Kidney (tissue), 14 donors: ENCODE results near the gene SPINT1. TPM values are rescaled to one million over a fixed set of nuclear protein-coding genes. Genes with fewer than 3 reads are reported as not detected.

Experiments used
- DNase-seq, 5 donors: peaks; one replicate each; pipeline ENCODE4 v3.0.0-alpha.2; 2013 to 2020
- FAIRE-seq: peaks from 2 replicates; lab custom pipeline; 2012; peaks lifted over from hg19 to GRCh38; lab: Jason Lieb, UNC
- H3K27ac ChIP-seq, 2 donors: one replicate each; pipeline ENCODE4 v1.7.0; 2013; ENCODE audit warnings: low read depth in 2 of 2, low read length in 2 of 2, inconsistent platforms in 1 of 2
- H3K27me3 ChIP-seq: one replicate; pipeline ENCODE4 v1.7.1; 2013; ENCODE audit warnings: low read length, inconsistent platforms; ENCODE audit not compliant: control insufficient read depth, insufficient read depth
- H3K36me3 ChIP-seq, 3 donors: one replicate each; pipeline versions ENCODE4 v1.7.0 to v1.7.1; 2013; ENCODE audit warnings: low read length in 3 of 3, control low read depth in 1 of 3, inconsistent platforms in 1 of 3; ENCODE audit not compliant: insufficient read depth in 3 of 3, control insufficient read depth in 2 of 3
- H3K4me1 ChIP-seq, 3 donors: one replicate each; pipeline versions ENCODE4 v1.7.0 to v1.7.1; 2013; ENCODE audit warnings: low read length in 3 of 3, inconsistent platforms in 1 of 3, low read depth in 1 of 3; ENCODE audit not compliant: control insufficient read depth in 2 of 3, insufficient read depth in 2 of 3
- H3K4me3 ChIP-seq, 3 donors: one replicate each; pipeline versions ENCODE4 v1.7.0 to v1.8.1; 2013; ENCODE audit warnings: low read length in 3 of 3, control low read depth in 1 of 3, inconsistent platforms in 1 of 3
- H3K9ac ChIP-seq, 3 donors: one replicate each; pipeline versions ENCODE4 v1.7.0 to v1.7.1; 2013; ENCODE audit warnings: low read length in 3 of 3, control low read depth in 1 of 3, inconsistent platforms in 1 of 3
- H3K9me3 ChIP-seq, 3 donors: one replicate each; pipeline versions ENCODE4 v1.7.0 to v1.7.1; 2013; ENCODE audit warnings: low read length in 3 of 3, control low read depth in 1 of 3, inconsistent platforms in 1 of 3; ENCODE audit not compliant: control insufficient read depth in 2 of 3, insufficient read depth in 1 of 3
- intact Hi-C: fragments of 100-400 bp; cut with DNase I; formaldehyde crosslinking; loops from one replicate; pipeline ENCODE4 v1.11.1; 2022
- polyA plus RNA-seq: library from polyadenylated mRNA; stranded (reverse); fragments of 350-450 nt; fragmentation: Illumina TruSeq; extraction: RNeasy Lipid Tissue Mini Kit (QIAGEN cat#74804); gene quantifications from one replicate; pipeline ENCODE4 v1.2.3, GENCODE V29; 2014; ENCODE audit warnings: low read depth, low replicate concordance; ENCODE audit not compliant: insufficient read depth
- total RNA-seq: library from RNA; stranded (reverse); fragmentation: NEBNext Ultra II Directional; extraction: Animal tissue kit (Norgen Biotek cat#: 25700); gene quantifications from one replicate; pipeline ENCODE4 v1.2.1, GENCODE V29; 2021
- TF ChIP-seq, protein P1 (sequence below): IDR thresholded peaks from 3 replicates; pipeline ENCODE4 v1.5.1; 2012; ENCODE audit warnings: mild to moderate bottlenecking, moderate library complexity, borderline replicate concordance; ENCODE audit not compliant: insufficient read depth; ENCODE audit errors: extremely low read depth
- donor health status: control.
- donor health status: control.
- donor health status: control.
- donor health status: control.
- donor health status: control.
- donor health status: DM: yes; HTN: yes; CAD: no.
- donor health status: Normal renal cell carcinoma (clear cell type).

Gene SPINT1
- total and polyA plus RNA-seq, 2 donors from 2014 or later: 112 to 114 TPM

DNA sequence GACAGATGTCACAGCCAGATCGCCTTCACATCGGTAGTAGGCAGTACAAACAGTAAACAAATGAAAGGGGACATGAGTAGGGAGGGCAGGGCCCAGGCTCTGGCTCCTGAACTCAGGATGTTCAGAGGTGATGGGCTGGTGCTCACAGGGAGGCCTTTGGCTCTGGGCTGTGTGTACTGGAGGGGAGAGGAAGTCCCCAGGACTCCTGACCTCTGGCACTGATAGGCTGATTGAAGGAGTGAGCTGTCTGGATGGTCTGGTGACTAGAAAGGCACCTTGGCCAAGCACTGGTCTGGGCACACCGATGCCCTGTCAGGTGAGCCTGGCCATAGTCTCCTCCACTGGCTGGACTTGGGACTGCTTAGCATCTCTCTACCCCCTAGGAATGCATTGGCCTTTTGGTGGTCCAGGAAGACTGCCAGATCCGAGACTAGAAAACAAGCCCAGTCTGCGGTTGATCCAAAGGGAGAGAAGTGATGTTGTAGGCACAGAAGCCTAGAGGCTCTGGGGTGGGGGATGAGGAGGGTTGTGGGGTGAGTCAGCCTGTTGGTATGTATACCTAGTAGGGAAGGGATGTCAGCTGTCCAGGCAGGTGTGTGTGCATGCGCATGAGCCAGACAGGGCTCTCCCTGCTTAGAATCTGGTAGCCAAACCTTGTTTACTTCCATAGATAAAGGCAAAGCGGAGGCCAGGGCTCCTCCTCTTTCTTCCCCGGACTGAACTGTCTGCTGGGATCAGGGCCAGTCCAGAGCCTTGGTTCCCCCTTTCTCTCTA is 1.9 kb downstream of the SPINT1 start:
- H3K9ac ChIP-seq: peak overlapping the region in 2 of 3 donors; percentile 76 to 82
- FAIRE-seq (no peak), DNase-seq (peak in 2 of 5 donors; percentile 49 to 82)
- peak overlapping the region; percentile 89 to 93 for H3K27ac ChIP-seq
- intact Hi-C loops: no loop called here
- H3K4me1 ChIP-seq: peaks cover 2 to 32% (median 26%) of the 10 kb centered on the region in 3 donors
- H3K4me3 ChIP-seq: peak overlapping the region; percentile 36 to 67 (median 54)
- H3K27me3 ChIP-seq: no peaks in the 10 kb centered on the region
- H3K36me3 ChIP-seq: peaks cover 0 to 2% (median 0%) of the 10 kb centered on the region in 3 donors
- TF ChIP-seq, protein P1, sequence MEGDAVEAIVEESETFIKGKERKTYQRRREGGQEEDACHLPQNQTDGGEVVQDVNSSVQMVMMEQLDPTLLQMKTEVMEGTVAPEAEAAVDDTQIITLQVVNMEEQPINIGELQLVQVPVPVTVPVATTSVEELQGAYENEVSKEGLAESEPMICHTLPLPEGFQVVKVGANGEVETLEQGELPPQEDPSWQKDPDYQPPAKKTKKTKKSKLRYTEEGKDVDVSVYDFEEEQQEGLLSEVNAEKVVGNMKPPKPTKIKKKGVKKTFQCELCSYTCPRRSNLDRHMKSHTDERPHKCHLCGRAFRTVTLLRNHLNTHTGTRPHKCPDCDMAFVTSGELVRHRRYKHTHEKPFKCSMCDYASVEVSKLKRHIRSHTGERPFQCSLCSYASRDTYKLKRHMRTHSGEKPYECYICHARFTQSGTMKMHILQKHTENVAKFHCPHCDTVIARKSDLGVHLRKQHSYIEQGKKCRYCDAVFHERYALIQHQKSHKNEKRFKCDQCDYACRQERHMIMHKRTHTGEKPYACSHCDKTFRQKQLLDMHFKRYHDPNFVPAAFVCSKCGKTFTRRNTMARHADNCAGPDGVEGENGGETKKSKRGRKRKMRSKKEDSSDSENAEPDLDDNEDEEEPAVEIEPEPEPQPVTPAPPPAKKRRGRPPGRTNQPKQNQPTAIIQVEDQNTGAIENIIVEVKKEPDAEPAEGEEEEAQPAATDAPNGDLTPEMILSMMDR: no peak
- no peaks in the 10 kb centered on the region for H3K9me3 ChIP-seq

DNA sequence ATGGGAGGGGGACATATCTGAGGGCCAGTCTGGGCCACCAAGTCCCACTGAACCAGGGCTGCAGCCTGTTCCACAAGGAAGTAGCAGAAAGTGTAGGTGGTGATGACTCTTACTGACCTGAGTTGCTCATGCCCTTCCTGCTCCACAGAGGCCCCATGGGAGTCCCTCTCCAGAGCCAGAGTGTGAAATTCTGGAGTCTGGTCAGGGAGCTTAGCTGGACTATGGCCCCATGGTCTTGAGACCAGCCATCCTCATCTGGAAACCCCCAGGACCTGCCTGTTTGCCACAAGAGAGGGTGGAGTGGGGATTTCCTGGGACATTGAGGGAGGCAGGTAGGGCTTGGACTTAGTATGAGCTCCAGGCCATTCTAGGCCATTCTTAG is 3.0 kb downstream of the SPINT1 start:
- Histone ChIP-seq H3K4me3 (peak overlapping the region; percentile 3 to 67 (median 13)), H3K36me3 (peaks cover 0 to 2% (median 0%) of the 10 kb centered on the region in 3 donors), H3K27me3 (no peaks in the 10 kb centered on the region), H3K27ac (peak overlapping the region; percentile 89 to 93), H3K9me3 (no peaks in the 10 kb centered on the region), H3K4me1 (peaks cover 2 to 32% (median 26%) of the 10 kb centered on the region in 3 donors), H3K9ac (peak overlapping the region in 2 of 3 donors; percentile 46 to 82)
- no peak for DNase-seq
- TF ChIP-seq, protein P1: no peak
- intact Hi-C loops: no loop called here
- FAIRE-seq: no peak

DNA sequence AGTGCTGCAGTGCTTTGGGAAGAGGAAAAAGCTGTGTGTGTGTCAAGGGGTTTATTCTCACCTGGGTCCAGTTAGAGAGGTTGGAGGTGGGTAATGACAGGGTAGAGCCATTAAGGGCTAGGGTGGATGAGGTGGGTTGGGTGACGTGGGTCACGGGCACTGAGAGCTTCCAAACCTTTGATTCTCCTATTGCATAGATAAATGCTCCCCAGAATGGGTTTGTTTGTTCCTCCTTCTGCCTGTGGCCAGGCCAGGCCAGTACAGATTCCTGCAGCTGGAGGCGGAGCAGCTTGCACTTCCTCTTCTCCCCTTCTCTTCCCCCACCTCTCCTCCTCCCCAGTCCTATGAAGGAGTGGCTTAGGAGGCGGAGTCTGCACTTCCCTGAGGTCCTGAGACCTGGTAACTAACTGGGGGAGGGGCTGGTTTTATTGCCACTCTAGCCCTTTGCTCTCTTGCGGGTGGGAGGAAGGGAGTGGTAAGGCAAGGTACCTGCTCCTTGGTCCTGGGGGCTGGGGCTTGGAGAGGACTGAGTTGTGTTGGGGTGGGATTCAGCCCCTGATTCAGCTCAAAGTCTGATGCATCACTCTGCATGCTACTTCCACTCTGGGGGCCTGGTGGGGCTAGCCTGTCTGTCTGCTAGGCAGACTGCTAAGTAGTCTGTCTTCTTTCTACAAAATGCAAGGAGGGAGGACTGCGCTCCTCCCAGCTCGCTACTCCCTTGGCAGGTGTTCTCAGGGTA is 3.5 kb downstream of the SPINT1 start:
- H3K9ac ChIP-seq: peak overlapping the region in 1 of 3 donors; percentile 82
- H3K36me3 ChIP-seq: peaks cover 0 to 2% (median 0%) of the 10 kb centered on the region in 3 donors
- H3K27ac ChIP-seq: peak overlapping the region; percentile 89 to 93
- peaks cover 2 to 32% (median 26%) of the 10 kb centered on the region in 3 donors for H3K4me1 ChIP-seq
- H3K27me3 ChIP-seq: no peaks in the 10 kb centered on the region
- intact Hi-C loops: no loop called here
- H3K4me3 ChIP-seq: peak overlapping the region; percentile 3 to 67 (median 36)
- FAIRE-seq: no peak
- TF ChIP-seq, protein P1: no peak
- H3K9me3 ChIP-seq: no peaks in the 10 kb centered on the region
- peak; percentile 86 to 96 (median 91) for DNase-seq
